ENCODE results near the gene CLCA1.

The CLCA1 gene

GRCh38 chr1:86429122-86429725 lies 39.5 kb upstream of the CLCA1 start:
- TF ChIP-seq MYC (IDR thresholded peaks at IDR 0.05; ENCODE audit: low read depth, low read length) (no peak), POLR2A (IDR thresholded peaks at IDR 0.05; ENCODE audit: extremely low read depth, insufficient read length) (no peak), CTCF (IDR thresholded peaks at IDR 0.05; ENCODE audit: low read depth, low read length) (no peak), MAX (IDR thresholded peaks at IDR 0.05; ENCODE audit: low read depth, low read length) (no peak)
- no peak overlapping the region for H3K4me3 ChIP-seq (ENCODE audit: low read depth, low read length)
- DNase-seq (ENCODE audit: low read depth): no peak

- 0 out of 2 replicates have a peak, but pooled peaks have one; percentile 19 for TF ChIP-seq MAX (IDR thresholded peaks at IDR 0.05; ENCODE audit: low read depth, low read length)
- peak; percentile 51; the same call in 1 of the 2 replicates for TF ChIP-seq MYC (IDR thresholded peaks at IDR 0.05; ENCODE audit: low read depth, low read length)
- no peak for TF ChIP-seq POLR2A (IDR thresholded peaks at IDR 0.05; ENCODE audit: extremely low read depth, insufficient read length)
- no peak for TF ChIP-seq CTCF (IDR thresholded peaks at IDR 0.05; ENCODE audit: low read depth, low read length)
- peak; percentile 88 for DNase-seq (ENCODE audit: low read depth)
- H3K4me3 ChIP-seq (ENCODE audit: low read depth, low read length): no peak overlapping the region
Measured at GRCh38 chr1:86429835-86430234, 38.9 kb upstream of the CLCA1 start.

- H3K4me3 ChIP-seq (ENCODE audit: low read depth, low read length): no peak overlapping the region
- peak; percentile 25 for DNase-seq (ENCODE audit: low read depth)
- TF ChIP-seq CTCF (IDR thresholded peaks at IDR 0.05; ENCODE audit: low read depth, low read length) (no peak), MYC (IDR thresholded peaks at IDR 0.05; ENCODE audit: low read depth, low read length) (no peak), MAX (IDR thresholded peaks at IDR 0.05; ENCODE audit: low read depth, low read length) (no peak), POLR2A (IDR thresholded peaks at IDR 0.05; ENCODE audit: extremely low read depth, insufficient read length) (no peak)
Measured at GRCh38 chr1:86430376-86430775, 38.4 kb upstream of the CLCA1 start.

GRCh38 chr1:86434059-86434458 lies 34.7 kb upstream of the CLCA1 start:
- TF ChIP-seq MAX (IDR thresholded peaks at IDR 0.05; ENCODE audit: low read depth, low read length) (no peak), CTCF (IDR thresholded peaks at IDR 0.05; ENCODE audit: low read depth, low read length) (no peak), POLR2A (IDR thresholded peaks at IDR 0.05; ENCODE audit: extremely low read depth, insufficient read length) (no peak), MYC (IDR thresholded peaks at IDR 0.05; ENCODE audit: low read depth, low read length) (no peak)
- no peak overlapping the region for H3K4me3 ChIP-seq (ENCODE audit: low read depth, low read length)

GRCh38 chr1:86435327-86435726 lies 33.4 kb upstream of the CLCA1 start:
- H3K4me3 ChIP-seq (ENCODE audit: low read depth, low read length): no peak overlapping the region
- TF ChIP-seq MAX (IDR thresholded peaks at IDR 0.05; ENCODE audit: low read depth, low read length) (no peak), CTCF (IDR thresholded peaks at IDR 0.05; ENCODE audit: low read depth, low read length) (no peak), POLR2A (IDR thresholded peaks at IDR 0.05; ENCODE audit: extremely low read depth, insufficient read length) (no peak)
- no peak for DNase-seq (ENCODE audit: low read depth)

More at GRCh38 chr1:86434059-86434458, 34.7 kb upstream of the CLCA1 start:
- DNase-seq (ENCODE audit: low read depth): no peak
